ENCODE results near the gene UGT2B28. TPM values are rescaled to one million over a fixed set of nuclear protein-coding genes. Genes with fewer than 3 reads are reported as not detected.
"Not testable (repeated sequence)": the region's sequence is repeated elsewhere in the genome, so short reads cannot be mapped to it uniquely, and the experiment has no call there.

Gene UGT2B28
- total RNA-seq, 1 experiment from 2014 or later, result not detected

DNA sequence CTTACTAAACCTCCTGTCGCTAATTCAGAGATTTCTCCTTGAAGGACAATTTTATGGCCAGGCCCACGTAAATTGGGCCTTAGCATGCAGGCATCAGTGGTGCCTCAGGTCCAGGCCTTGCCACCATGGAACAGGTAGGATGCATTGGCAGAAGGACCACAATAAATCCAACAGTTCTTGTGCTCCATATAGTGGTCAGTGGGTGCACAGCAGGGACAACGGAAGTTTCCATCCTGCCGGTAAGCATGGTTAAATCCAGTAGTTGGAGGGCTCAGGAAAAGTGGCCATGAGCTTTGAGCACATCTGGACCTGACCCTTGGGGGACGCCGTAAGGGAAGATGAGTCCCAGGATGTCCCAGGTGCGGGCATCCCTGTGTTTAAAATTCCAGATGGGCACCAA, 11.7 kb upstream of the UGT2B28 start:
- not testable (repeated sequence) for H3K4me2 ChIP-seq (ENCODE audit: low read depth, low read length, poor library complexity, severe bottlenecking); H4K20me1 ChIP-seq (ENCODE audit: insufficient read depth, low read depth, low read length); H3K4me3 ChIP-seq (ENCODE audit: low read length); H3K79me2 ChIP-seq (ENCODE audit: low read length); H3K9me3 ChIP-seq (ENCODE audit: low read length); DNase-seq; H3K27me3 ChIP-seq (ENCODE audit: low read length); H3K36me3 ChIP-seq (ENCODE audit: insufficient read depth, low read length); H3K4me1 ChIP-seq (ENCODE audit: low read length); H3K27ac ChIP-seq (ENCODE audit: low read length); H3K9ac ChIP-seq (ENCODE audit: low read length); H3K9me2 ChIP-seq (replicated peaks; ENCODE audit: insufficient read depth, low read length); H2AFZ ChIP-seq (ENCODE audit: low read length)

DNA sequence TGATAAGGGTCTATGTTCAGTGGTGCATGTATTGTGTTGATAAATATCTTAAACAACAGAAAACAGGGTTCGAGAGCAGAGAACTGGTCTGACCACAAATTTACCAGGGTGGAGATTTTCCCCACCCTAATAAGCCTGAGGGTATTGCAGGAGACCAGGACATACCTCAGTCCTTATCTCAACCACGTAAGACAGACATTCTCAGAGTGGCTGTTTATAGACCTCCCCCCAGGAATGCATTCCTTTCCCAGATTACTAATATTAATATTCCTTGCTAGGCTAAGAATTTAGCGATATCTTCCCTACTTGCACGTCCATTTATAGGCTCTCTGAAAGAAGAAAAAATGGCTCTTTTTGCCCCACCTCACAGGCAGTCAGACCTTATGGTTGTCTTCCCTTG, 16.1 kb downstream of the UGT2B28 start:
- not testable (repeated sequence) for H3K4me1 ChIP-seq (ENCODE audit: low read length); H3K4me2 ChIP-seq (ENCODE audit: low read depth, low read length, poor library complexity, severe bottlenecking); H3K27me3 ChIP-seq (ENCODE audit: low read length); H3K9me3 ChIP-seq (ENCODE audit: low read length); H4K20me1 ChIP-seq (ENCODE audit: insufficient read depth, low read depth, low read length); H3K27ac ChIP-seq (ENCODE audit: low read length); H3K36me3 ChIP-seq (ENCODE audit: insufficient read depth, low read length); H3K9ac ChIP-seq (ENCODE audit: low read length); DNase-seq; H3K79me2 ChIP-seq (ENCODE audit: low read length); H2AFZ ChIP-seq (ENCODE audit: low read length); H3K9me2 ChIP-seq (replicated peaks; ENCODE audit: insufficient read depth, low read length); H3K4me3 ChIP-seq (ENCODE audit: low read length)

DNA sequence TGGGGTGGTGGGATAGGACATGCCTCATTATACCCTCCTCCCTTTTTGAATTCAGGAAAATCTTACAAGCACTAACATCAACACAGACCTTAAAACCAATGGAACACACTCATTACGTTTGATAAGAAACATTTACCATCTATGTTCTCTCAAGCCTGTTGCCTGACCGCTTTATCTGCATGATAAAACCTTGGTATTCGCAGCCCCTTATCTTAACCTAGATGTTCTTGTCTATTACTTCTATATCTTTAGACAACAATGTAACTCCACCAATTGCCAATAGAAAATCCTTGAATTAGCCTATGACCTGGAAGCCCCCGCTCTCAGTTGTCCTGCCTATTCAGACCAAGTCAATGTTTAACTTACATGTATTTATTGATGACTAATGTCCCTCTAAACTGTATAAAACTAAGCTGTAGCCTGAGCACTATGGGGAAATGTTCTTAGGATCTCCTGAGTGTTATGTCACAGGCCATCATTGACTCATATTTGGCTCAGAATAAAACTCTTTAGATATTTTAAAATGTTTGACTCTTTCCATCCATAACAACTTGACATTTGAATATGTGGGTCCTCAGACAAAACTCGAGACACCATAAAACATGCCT, 28.3 kb downstream of the UGT2B28 start:
- H3K27me3 ChIP-seq (ENCODE audit: low read length); H3K4me1 ChIP-seq (ENCODE audit: low read length); H2AFZ ChIP-seq (ENCODE audit: low read length); H3K9me2 ChIP-seq (replicated peaks; ENCODE audit: insufficient read depth, low read length); H3K79me2 ChIP-seq (ENCODE audit: low read length); H3K4me3 ChIP-seq (ENCODE audit: low read length); DNase-seq; H3K4me2 ChIP-seq (ENCODE audit: low read depth, low read length, poor library complexity, severe bottlenecking); H3K9ac ChIP-seq (ENCODE audit: low read length); H3K36me3 ChIP-seq (ENCODE audit: insufficient read depth, low read length); H3K9me3 ChIP-seq (ENCODE audit: low read length); H3K27ac ChIP-seq (ENCODE audit: low read length); H4K20me1 ChIP-seq (ENCODE audit: insufficient read depth, low read depth, low read length): not testable (repeated sequence)

DNA sequence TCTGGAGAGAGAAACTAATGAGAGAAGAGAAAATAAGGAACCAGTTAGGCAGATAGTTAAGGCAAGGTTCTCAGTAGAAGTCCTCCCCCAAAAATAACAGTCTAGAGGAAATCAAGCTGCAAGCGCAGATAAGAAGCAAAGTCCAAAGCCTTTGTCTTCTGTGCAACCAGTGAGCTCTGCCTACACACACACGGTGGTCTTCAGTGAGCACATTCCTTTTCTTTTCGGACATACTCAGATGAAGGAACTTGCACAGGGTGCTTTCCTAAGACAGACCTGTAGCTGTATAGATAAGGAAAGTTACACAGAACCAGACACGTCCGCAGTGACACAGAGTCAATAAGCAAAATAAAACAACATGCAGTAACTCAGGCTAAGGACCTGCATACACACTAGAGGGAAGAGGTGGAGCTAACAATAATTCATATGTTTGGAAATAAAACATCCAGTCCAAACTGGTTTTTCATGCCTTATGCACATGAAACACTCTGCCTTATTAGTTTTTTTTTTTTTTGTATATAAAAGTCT, 29.3 kb downstream of the UGT2B28 start:
- H3K27me3 ChIP-seq (ENCODE audit: low read length); H3K4me2 ChIP-seq (ENCODE audit: low read depth, low read length, poor library complexity, severe bottlenecking); H4K20me1 ChIP-seq (ENCODE audit: insufficient read depth, low read depth, low read length); H3K9me2 ChIP-seq (replicated peaks; ENCODE audit: insufficient read depth, low read length); H3K4me1 ChIP-seq (ENCODE audit: low read length); H2AFZ ChIP-seq (ENCODE audit: low read length); H3K79me2 ChIP-seq (ENCODE audit: low read length); H3K4me3 ChIP-seq (ENCODE audit: low read length); H3K36me3 ChIP-seq (ENCODE audit: insufficient read depth, low read length); H3K9me3 ChIP-seq (ENCODE audit: low read length); DNase-seq; H3K27ac ChIP-seq (ENCODE audit: low read length); H3K9ac ChIP-seq (ENCODE audit: low read length): not testable (repeated sequence)

DNA sequence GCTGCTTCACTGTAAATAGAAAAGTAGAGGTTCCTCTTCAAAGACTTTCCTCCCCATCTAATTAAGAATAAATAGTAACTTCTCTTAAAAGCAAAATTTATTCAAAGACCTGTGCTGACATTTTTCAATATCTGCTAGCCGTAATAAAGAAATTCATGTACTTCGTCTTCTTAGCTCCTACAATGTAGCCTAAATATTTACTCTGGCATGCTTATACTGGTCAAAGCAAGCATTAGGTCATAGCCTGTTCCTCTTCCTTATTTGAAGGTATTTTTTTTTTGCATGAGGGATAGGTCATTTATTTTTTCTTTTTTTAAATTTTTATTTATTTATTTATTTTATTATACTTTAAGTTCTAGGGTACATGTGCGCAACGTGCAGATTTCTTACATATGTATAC, 30.0 kb downstream of the UGT2B28 start:
- not testable (repeated sequence) for H3K9me3 ChIP-seq (ENCODE audit: low read length); DNase-seq; H3K79me2 ChIP-seq (ENCODE audit: low read length); H4K20me1 ChIP-seq (ENCODE audit: insufficient read depth, low read depth, low read length); H3K27ac ChIP-seq (ENCODE audit: low read length); H3K4me2 ChIP-seq (ENCODE audit: low read depth, low read length, poor library complexity, severe bottlenecking); H3K27me3 ChIP-seq (ENCODE audit: low read length); H2AFZ ChIP-seq (ENCODE audit: low read length); H3K9ac ChIP-seq (ENCODE audit: low read length); H3K9me2 ChIP-seq (replicated peaks; ENCODE audit: insufficient read depth, low read length); H3K36me3 ChIP-seq (ENCODE audit: insufficient read depth, low read length); H3K4me1 ChIP-seq (ENCODE audit: low read length); H3K4me3 ChIP-seq (ENCODE audit: low read length)

DNA sequence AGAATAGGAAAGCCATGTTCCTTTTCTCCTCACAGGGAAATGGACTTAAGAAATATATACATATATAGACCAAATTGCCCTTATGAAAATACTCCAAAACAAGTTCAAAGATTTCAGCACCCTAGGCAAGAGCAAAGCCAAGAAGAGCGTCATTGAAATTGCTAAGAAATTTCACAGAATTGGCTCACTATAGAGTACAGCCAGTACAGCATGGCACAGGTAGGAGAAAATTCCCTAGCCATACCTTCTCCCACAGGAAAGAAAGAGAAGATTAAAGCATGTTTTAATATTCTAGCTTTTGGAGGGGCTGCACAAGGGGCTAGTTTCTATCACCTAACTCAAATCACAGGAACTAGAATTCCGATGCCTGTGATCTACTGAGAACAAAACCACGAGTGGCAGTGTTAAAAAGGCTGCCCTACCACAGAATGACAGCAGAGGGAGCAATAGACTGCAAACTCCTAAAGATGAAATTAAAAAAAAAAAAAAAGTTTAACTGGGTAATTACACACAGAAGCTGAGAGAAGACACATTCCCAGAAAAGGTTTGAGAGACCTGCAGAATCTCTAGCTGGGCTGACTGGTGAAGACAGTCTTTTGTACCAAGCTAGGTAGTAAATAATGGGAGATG, 37.5 kb downstream of the UGT2B28 start:
- not testable (repeated sequence) for H3K9me3 ChIP-seq (ENCODE audit: low read length); H4K20me1 ChIP-seq (ENCODE audit: insufficient read depth, low read depth, low read length); H3K27me3 ChIP-seq (ENCODE audit: low read length); H3K4me1 ChIP-seq (ENCODE audit: low read length); H3K9ac ChIP-seq (ENCODE audit: low read length); H3K27ac ChIP-seq (ENCODE audit: low read length); H3K36me3 ChIP-seq (ENCODE audit: insufficient read depth, low read length); H3K4me3 ChIP-seq (ENCODE audit: low read length); H3K79me2 ChIP-seq (ENCODE audit: low read length); H2AFZ ChIP-seq (ENCODE audit: low read length); H3K9me2 ChIP-seq (replicated peaks; ENCODE audit: insufficient read depth, low read length); H3K4me2 ChIP-seq (ENCODE audit: low read depth, low read length, poor library complexity, severe bottlenecking)
- DNase-seq, result peak; percentile 72

DNA sequence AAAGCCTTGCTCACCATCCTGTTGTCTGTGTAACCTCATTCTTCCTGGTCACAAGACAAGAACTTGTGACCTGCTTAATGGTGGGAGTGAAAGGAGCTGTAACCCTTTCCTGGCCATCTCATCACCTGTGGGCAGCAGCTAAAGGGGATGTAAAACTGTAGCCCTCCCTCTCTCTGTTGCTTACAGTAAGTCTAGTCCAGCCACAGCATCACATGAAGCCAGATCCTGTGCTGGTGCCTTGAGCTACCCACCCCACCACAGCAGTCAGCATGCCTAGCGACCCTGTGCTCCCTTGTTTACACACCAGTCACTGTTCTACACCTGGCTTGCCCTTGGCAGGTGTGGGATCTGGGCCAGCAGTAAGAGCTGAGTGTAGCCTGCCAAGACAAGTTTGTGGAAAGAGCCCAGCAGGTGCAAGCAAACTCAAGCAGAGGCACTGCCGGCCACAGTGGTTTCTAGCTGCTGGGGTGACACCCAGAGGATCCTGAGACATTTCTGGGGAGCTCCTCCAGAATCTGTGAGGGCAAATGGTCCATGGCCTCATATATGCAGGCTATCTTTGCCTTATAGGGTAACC, 41.0 kb downstream of the UGT2B28 start:
- no peak for DNase-seq
- no peak overlapping the region for H3K27ac ChIP-seq (ENCODE audit: low read length)
- H4K20me1 ChIP-seq (ENCODE audit: insufficient read depth, low read depth, low read length), result no peaks in the 10 kb centered on the region
- no peak overlapping the region for H3K9ac ChIP-seq (ENCODE audit: low read length)
- no peaks in the 10 kb centered on the region for H3K9me2 ChIP-seq (replicated peaks; ENCODE audit: insufficient read depth, low read length)
- H3K9me3 ChIP-seq (ENCODE audit: low read length), result no peaks in the 10 kb centered on the region
- no peak overlapping the region for H3K4me3 ChIP-seq (ENCODE audit: low read length)
- H2AFZ ChIP-seq (ENCODE audit: low read length), result no peak overlapping the region
- no peaks in the 10 kb centered on the region for H3K4me1 ChIP-seq (ENCODE audit: low read length)
- H3K79me2 ChIP-seq (ENCODE audit: low read length), result no peaks in the 10 kb centered on the region
- H3K27me3 ChIP-seq (ENCODE audit: low read length), result no peaks in the 10 kb centered on the region
- no peak overlapping the region for H3K4me2 ChIP-seq (ENCODE audit: low read depth, low read length, poor library complexity, severe bottlenecking)
- no peaks in the 10 kb centered on the region for H3K36me3 ChIP-seq (ENCODE audit: insufficient read depth, low read length)

DNA sequence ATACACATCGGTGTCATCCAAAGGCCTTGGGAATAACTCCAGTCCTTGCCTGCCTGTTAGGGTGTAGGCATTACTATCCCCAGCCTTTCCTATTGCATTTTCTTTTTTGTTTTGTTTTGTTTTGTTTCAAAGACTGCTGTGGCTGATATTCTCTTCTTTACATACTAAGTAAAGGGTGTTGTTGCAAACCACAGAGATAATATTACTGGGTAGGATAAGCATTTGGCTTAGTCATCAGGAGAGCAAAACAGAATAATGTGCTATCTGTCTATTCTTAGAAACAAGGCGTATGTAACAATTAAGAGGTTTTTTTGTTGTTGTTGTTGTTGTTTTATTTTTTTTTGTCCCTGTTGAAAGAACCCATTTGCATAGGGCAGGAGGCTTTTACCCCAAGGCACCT, 41.8 kb downstream of the UGT2B28 start:
- Histone ChIP-seq H2AFZ (ENCODE audit: low read length) (no peak overlapping the region), H3K79me2 (ENCODE audit: low read length) (no peaks in the 10 kb centered on the region), H3K9me3 (ENCODE audit: low read length) (no peaks in the 10 kb centered on the region), H3K36me3 (ENCODE audit: insufficient read depth, low read length) (no peaks in the 10 kb centered on the region), H3K4me3 (ENCODE audit: low read length) (no peak overlapping the region), H3K4me2 (ENCODE audit: low read depth, low read length, poor library complexity, severe bottlenecking) (no peak overlapping the region), H3K9ac (ENCODE audit: low read length) (no peak overlapping the region), H3K9me2 (replicated peaks; ENCODE audit: insufficient read depth, low read length) (no peaks in the 10 kb centered on the region), H4K20me1 (ENCODE audit: insufficient read depth, low read depth, low read length) (no peaks in the 10 kb centered on the region), H3K27ac (ENCODE audit: low read length) (no peak overlapping the region), H3K4me1 (ENCODE audit: low read length) (no peaks in the 10 kb centered on the region), H3K27me3 (ENCODE audit: low read length) (no peaks in the 10 kb centered on the region)
- no peak for DNase-seq
